Measurements from ENCODE around the gene AQP10.

DNA sequence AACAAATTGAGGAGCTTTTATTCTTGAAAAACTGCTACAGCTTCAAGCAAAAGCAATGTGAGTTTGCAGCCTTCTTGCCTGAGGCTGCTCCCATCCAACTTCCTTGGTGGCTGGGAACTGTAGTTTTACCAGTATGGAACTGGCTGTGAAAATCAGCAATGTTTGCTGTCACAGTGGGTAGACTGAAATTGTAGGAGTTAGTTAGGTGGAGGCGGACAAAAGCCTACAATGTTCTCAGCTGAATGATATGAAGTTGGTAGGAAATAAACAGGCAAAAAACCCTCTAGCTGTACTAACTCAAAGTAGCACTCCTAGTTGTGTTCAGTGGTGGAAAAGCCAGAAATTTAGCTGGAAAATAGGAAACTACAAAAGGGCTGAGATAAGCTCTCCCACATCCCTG is 30.0 kb upstream of the AQP10 start:
- TF ChIP-seq, protein P1, sequence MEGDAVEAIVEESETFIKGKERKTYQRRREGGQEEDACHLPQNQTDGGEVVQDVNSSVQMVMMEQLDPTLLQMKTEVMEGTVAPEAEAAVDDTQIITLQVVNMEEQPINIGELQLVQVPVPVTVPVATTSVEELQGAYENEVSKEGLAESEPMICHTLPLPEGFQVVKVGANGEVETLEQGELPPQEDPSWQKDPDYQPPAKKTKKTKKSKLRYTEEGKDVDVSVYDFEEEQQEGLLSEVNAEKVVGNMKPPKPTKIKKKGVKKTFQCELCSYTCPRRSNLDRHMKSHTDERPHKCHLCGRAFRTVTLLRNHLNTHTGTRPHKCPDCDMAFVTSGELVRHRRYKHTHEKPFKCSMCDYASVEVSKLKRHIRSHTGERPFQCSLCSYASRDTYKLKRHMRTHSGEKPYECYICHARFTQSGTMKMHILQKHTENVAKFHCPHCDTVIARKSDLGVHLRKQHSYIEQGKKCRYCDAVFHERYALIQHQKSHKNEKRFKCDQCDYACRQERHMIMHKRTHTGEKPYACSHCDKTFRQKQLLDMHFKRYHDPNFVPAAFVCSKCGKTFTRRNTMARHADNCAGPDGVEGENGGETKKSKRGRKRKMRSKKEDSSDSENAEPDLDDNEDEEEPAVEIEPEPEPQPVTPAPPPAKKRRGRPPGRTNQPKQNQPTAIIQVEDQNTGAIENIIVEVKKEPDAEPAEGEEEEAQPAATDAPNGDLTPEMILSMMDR (IDR thresholded peaks at IDR 0.05; ENCODE audit: low read depth, low read length, poor library complexity, severe bottlenecking) = no peak
- no peak for TF ChIP-seq EZH2phosphoT487 (IDR thresholded peaks at IDR 0.05; ENCODE audit: borderline replicate concordance, low read length)

Data from DOHH2 (cell line).